Spleen (tissue), 11 donors: ENCODE results near the gene CEP164. TPM values are rescaled to one million over a fixed set of nuclear protein-coding genes. Genes with fewer than 3 reads are reported as not detected.

Source experiments
- DNase-seq: peaks from one replicate; pipeline ENCODE4 v3.0.0-alpha.2; 2020
- H3K27ac ChIP-seq, 8 donors: fragments of 200-600 bp; sonication (generic) in 7 of 8; 1 replicate in 4 of 8; 2 replicates in 4 of 8; pipeline versions ENCODE4 v1.5.0 to v1.8.0; 2016 to 2021; ENCODE audit warnings: inconsistent platforms in 4 of 8, mild to moderate bottlenecking in 4 of 8, moderate library complexity in 1 of 8
- H3K27me3 ChIP-seq, 7 donors: fragments of 200-600 bp; sonication (generic) in 6 of 7; replicated peaks in 1 of 7; 1 replicate in 4 of 7; 2 replicates in 3 of 7; pipeline versions ENCODE4 v1.5.0 to v1.8.0; 2016 to 2021; ENCODE audit warnings: inconsistent platforms in 3 of 7, mild to moderate bottlenecking in 1 of 7
- H3K36me3 ChIP-seq, 6 donors: fragments of 200-600 bp; sonication (generic) in 5 of 6; 1 replicate in 4 of 6; 2 replicates in 2 of 6; pipeline versions ENCODE4 v1.5.0 to v1.8.0; 2016 to 2021; ENCODE audit warnings: inconsistent platforms in 2 of 6
- H3K4me1 ChIP-seq, 6 donors: fragments of 200-600 bp; sonication (generic) in 5 of 6; 1 replicate in 3 of 6; 2 replicates in 3 of 6; pipeline versions ENCODE4 v1.5.0 to v1.8.0; 2016 to 2021; ENCODE audit warnings: inconsistent platforms in 3 of 6
- H3K4me3 ChIP-seq, 8 donors: fragments of 200-600 bp; sonication (generic) in 7 of 8; 1 replicate in 4 of 8; 2 replicates in 4 of 8; pipeline versions ENCODE4 v1.5.0 to v1.8.0; 2016 to 2021; ENCODE audit warnings: inconsistent platforms in 4 of 8, mild to moderate bottlenecking in 4 of 8, moderate library complexity in 2 of 8
- H3K9me3 ChIP-seq, 8 donors: fragments of 200-600 bp; sonication (generic) in 7 of 8; 1 replicate in 4 of 8; 2 replicates in 4 of 8; pipeline versions ENCODE4 v1.5.0 to v1.8.0; 2016 to 2021; ENCODE audit warnings: inconsistent platforms in 4 of 8
- POLR2A ChIP-seq, 3 donors: fragments of 450-650 bp; IDR thresholded peaks; one replicate each; pipeline ENCODE4 v1.5.1; 2017; ENCODE audit warnings: antibody characterized with exemption in 3 of 3, mild to moderate bottlenecking in 1 of 3
- POLR2AphosphoS5 ChIP-seq, 3 donors: sonication (generic); formaldehyde crosslinking; IDR thresholded peaks; one replicate each; pipeline ENCODE4 v1.5.1; 2017; ENCODE audit warnings: antibody characterized with exemption in 3 of 3
- WGBS, 5 donors: extraction: QIAGEN DNeasy Blood & Tissue Kit in 3 of 5; methylation state at CpG; one replicate each; pipeline versions ENCODE4 v1.1.5 to v1.1.7; 2013 to 2018; 5-methylcytosine and 5-hydroxymethylcytosine counted together
- intact Hi-C: fragments of 100-400 bp; cut with DNase I; formaldehyde crosslinking; loops from one replicate; pipeline ENCODE4 v1.15.0; 2023; ENCODE audit warnings: low total_unique reads
- polyA plus RNA-seq, 3 donors: library from polyadenylated mRNA; stranded (reverse); fragments of 200-250 nt; gene quantifications; one replicate each; pipeline ENCODE4 v1.2.1, GENCODE V29; 2013
- total RNA-seq, 7 donors: library from RNA; depleted of rRNA in 3 of 7; stranded (reverse); fragments of >200 nt in 3 of 7; fragmentation: NEBNext Ultra II Directional in 4 of 7; extraction: Animal tissue kit (Norgen Biotek cat#: 25700) in 4 of 7; gene quantifications; one replicate each; pipeline versions ENCODE4 v1.1.0 to v1.2.1, GENCODE V29; 2016 to 2021
- TF ChIP-seq, protein P1 (sequence below), 11 experiments: fragments of 200-600 bp in 7 of 11; fragments of 450-650 bp in 4 of 11; sonication (generic) in 4 of 11; IDR thresholded peaks in 8 of 11; conservative IDR thresholded peaks in 3 of 11; 1 replicate in 7 of 11; 2 replicates in 4 of 11; pipeline versions ENCODE4 v1.4.0 to v1.8.0; 2016 to 2021; ENCODE audit warnings: antibody characterized with exemption in 11 of 11, inconsistent platforms in 4 of 11, mild to moderate bottlenecking in 1 of 11
- donor health status: healthy with polysubstance abuse.
- donor health status: DM: no; HTN: no; CAD: no; lungs with moderate emphysema.
- donor health status: DM: no; HTN: no; CAD: no.
- donor health status: Bipolar disorder and iron deficiency.
- donor health status: healthy.
- donor health status: DM: no; HTN: no; CAD: no.
- donor health status: DM: yes; HTN: yes; CAD: no.

CEP164 gene
- total and polyA plus RNA-seq, 10 donors, result 6.6 to 48.3 (median 27.5) TPM

DNA sequence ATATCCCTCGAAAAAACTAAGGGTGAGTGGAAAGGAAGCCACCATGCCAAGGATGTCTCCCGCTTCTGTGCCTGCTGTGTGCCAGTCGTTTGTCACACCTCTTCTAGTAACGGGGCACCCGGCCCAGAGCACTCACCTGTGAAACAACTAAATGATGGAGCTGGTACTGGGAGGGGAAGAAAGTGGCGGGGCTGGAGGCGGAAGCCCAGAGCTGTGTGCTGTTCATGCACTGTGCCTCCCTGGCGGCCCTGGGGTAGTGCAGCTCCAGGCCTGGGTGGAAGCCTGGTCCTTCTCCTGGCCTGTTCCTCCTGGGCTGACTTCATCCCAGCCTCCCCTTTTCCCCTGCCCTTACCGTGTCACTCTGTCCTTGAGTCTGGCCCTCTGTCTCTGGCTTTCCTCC is 130.2 kb downstream of the CEP164 start:
- WGBS, 5 donors, result 74 to 89% (median 83%) methylated on average over 9 of the region's 9 CpGs
- TF ChIP-seq POLR2A (IDR thresholded peaks at IDR 0.05), result no peak
- no peak for TF ChIP-seq POLR2AphosphoS5 (IDR thresholded peaks at IDR 0.05)
- TF ChIP-seq, protein P1, sequence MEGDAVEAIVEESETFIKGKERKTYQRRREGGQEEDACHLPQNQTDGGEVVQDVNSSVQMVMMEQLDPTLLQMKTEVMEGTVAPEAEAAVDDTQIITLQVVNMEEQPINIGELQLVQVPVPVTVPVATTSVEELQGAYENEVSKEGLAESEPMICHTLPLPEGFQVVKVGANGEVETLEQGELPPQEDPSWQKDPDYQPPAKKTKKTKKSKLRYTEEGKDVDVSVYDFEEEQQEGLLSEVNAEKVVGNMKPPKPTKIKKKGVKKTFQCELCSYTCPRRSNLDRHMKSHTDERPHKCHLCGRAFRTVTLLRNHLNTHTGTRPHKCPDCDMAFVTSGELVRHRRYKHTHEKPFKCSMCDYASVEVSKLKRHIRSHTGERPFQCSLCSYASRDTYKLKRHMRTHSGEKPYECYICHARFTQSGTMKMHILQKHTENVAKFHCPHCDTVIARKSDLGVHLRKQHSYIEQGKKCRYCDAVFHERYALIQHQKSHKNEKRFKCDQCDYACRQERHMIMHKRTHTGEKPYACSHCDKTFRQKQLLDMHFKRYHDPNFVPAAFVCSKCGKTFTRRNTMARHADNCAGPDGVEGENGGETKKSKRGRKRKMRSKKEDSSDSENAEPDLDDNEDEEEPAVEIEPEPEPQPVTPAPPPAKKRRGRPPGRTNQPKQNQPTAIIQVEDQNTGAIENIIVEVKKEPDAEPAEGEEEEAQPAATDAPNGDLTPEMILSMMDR (IDR thresholded peaks at IDR 0.05 in 8 of 11, conservative IDR thresholded peaks at IDR 0.05 in 3 of 11), result no peak

DNA sequence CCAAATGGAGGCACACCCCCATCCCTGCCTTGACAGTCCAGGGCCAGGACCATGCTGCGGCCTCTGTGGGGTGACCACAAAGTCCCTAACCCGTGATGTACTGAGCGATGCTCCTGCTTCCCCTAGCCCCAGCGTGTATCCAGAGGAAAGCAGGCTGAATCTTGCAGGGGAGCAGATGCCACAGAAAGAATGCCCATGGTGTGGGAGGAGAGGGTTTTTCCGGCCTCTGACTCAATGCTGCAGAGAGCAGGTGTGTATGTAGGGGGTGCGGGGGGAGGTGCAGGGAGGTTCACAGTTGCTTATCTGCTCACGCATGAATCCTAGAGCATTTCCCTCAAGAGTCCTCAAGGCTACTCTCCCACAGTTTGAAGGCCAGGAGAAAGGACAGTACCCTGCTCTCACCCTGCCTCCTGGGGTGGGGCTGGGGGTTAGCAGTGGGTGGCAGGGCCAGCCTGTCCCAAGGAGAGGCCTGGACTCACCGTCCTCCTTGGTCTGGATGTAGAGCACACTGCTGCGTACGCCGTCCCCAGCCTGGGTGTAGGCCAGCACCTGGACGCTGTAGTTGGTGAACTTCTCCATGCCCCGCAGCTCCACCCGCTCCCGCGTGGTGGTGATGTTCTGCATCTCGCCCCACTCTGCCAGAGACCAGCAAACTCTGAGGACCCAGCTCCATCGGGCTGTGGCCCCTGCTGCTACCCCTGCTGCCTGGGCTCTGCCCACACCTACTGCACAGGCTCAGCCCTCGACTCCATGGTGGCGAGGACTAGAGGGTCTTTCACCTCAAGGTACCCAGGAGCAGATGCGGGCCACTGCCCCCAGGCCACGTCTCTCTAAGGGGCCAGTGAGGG is 130.8 kb downstream of the CEP164 start:
- H3K4me3 ChIP-seq, result no peak overlapping the region
- no peaks in the 10 kb centered on the region for H3K27me3 ChIP-seq
- no peak overlapping the region for H3K27ac ChIP-seq
- TF ChIP-seq, protein P1 (IDR thresholded peaks at IDR 0.05 in 8 of 11, conservative IDR thresholded peaks at IDR 0.05 in 3 of 11), result no peak
- no peak for TF ChIP-seq POLR2A (IDR thresholded peaks at IDR 0.05)
- TF ChIP-seq POLR2AphosphoS5 (IDR thresholded peaks at IDR 0.05), result no peak
- peaks cover 0 to 15% (median 10%) of the 10 kb centered on the region in 8 donors for H3K9me3 ChIP-seq
- no peaks in the 10 kb centered on the region for H3K36me3 ChIP-seq
- intact Hi-C loops, result no loop called here
- peak; percentile 68 for DNase-seq
- WGBS, 5 donors, result 88 to 95% (median 90%) methylated on average over 18 to 22 of the region's 22 CpGs
- H3K4me1 ChIP-seq, result no peaks in the 10 kb centered on the region

More for the DNA sequence above, 130.2 kb downstream of the CEP164 start:
- H3K4me3 ChIP-seq, result no peak overlapping the region
- DNase-seq, result peak; percentile 66
- peaks cover 0 to 22% (median 12%) of the 10 kb centered on the region in 8 donors for H3K9me3 ChIP-seq
- H3K27me3 ChIP-seq, result no peaks in the 10 kb centered on the region
- no peak overlapping the region for H3K27ac ChIP-seq
- intact Hi-C loops, result no loop called here
- H3K4me1 ChIP-seq, result no peaks in the 10 kb centered on the region
- no peaks in the 10 kb centered on the region for H3K36me3 ChIP-seq

DNA sequence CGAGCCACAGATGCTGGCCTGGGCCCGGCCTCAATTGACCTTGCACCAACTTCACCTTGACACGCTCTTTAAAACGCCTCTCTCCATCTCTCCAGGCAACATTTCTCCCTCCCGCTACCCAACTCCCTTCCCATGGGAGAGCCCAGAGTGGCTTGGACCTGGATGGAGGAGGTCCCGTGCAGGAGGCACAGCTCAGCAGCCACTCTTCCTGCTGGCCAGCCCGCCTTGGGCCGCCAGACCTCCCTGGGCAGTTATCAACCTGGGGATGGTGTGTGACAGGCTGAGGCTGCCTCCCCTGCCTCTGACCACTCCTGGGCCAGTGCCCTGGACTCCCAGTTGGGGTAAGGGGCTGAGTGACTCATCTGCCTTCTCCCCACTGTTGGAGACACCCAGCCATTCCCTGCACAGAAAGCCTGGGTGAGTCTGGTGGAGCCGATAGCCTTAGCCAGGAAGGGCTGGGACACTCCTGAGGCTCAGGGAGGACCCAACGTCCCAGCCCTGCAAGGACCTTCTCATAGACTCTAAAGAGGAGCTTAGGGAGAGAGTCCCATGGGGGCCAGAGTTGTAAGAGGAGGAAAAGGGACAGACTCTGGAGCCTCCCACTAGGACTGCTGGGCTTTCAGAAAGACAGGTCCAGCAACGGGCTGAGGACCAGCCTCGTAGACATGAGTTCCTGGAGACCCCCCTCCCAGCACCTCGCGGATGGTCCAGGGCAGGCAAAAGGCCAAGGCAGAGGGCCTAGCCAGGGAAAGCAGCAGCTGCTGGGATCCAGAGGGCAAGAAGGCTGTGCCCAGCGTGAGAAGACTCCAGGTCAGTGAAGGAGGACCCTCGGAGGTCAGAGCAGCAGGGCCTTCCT is 131.7 kb downstream of the CEP164 start:
- Histone ChIP-seq H3K27me3 (no peaks in the 10 kb centered on the region), H3K4me3 (no peak overlapping the region), H3K27ac (no peak overlapping the region), H3K36me3 (peaks cover 0 to 5% (median under 1%) of the 10 kb centered on the region in 6 donors), H3K9me3 (peaks cover 0 to 7% (median 3%) of the 10 kb centered on the region in 8 donors), H3K4me1 (no peaks in the 10 kb centered on the region)
- TF ChIP-seq, protein P1 (IDR thresholded peaks at IDR 0.05 in 8 of 11, conservative IDR thresholded peaks at IDR 0.05 in 3 of 11), result no peak
- TF ChIP-seq POLR2A (IDR thresholded peaks at IDR 0.05) (no peak), POLR2AphosphoS5 (IDR thresholded peaks at IDR 0.05) (no peak)
- intact Hi-C loops, result no loop called here
- DNase-seq, result peak; percentile 66
- WGBS, 5 donors, result 73 to 89% (median 86%) methylated on average over 16 of the region's 16 CpGs

DNA sequence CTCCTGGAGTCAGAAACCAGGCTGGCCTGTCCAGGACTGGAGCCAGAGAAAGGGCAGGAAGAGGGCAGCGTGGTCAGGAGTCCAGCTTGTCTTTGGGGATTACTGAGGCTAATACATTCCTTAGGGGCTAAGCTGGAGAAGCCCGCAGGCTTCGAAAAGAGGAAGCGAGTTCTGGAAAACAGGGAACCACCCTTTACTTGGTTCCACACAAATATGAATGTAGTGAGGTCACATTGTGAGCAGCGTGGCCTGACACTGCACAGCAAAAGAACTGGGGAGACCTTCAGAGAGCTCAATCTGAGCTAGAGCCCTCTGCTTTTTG is 132.3 kb downstream of the CEP164 start:
- no peaks in the 10 kb centered on the region for H3K27me3 ChIP-seq
- peaks cover 0 to under 1% (median 0%) of the 10 kb centered on the region in 8 donors for H3K9me3 ChIP-seq
- intact Hi-C loops, result no loop called here
- WGBS, 5 donors, result 50 to 71% (median 66%) methylated on average over 5 of the region's 5 CpGs
- TF ChIP-seq POLR2AphosphoS5 (IDR thresholded peaks at IDR 0.05) (no peak), POLR2A (IDR thresholded peaks at IDR 0.05) (no peak)
- TF ChIP-seq, protein P1 (IDR thresholded peaks at IDR 0.05 in 8 of 11, conservative IDR thresholded peaks at IDR 0.05 in 3 of 11), result no peak
- no peak for DNase-seq
- peaks cover 0 to 10% (median 3%) of the 10 kb centered on the region in 6 donors for H3K36me3 ChIP-seq
- H3K4me3 ChIP-seq, result no peak overlapping the region
- no peaks in the 10 kb centered on the region for H3K4me1 ChIP-seq
- H3K27ac ChIP-seq, result no peak overlapping the region
